Rectal smooth muscle tissue (tissue), 1 donor: Measurements from ENCODE around the gene MRPS14.

Source experiments
- H3K27ac ChIP-seq: one replicate; pipeline ENCODE4 v1.7.0; 2013; ENCODE audit warnings: low read depth, low read length, inconsistent platforms
- H3K27me3 ChIP-seq: one replicate; pipeline ENCODE4 v1.7.0; 2013; ENCODE audit warnings: low read length; ENCODE audit not compliant: control insufficient read depth, insufficient read depth
- H3K36me3 ChIP-seq: one replicate; pipeline ENCODE4 v1.7.0; 2013; ENCODE audit warnings: low read length; ENCODE audit not compliant: control insufficient read depth, insufficient read depth
- H3K4me1 ChIP-seq: one replicate; pipeline ENCODE4 v1.7.0; 2013; ENCODE audit warnings: low read length; ENCODE audit not compliant: control insufficient read depth, insufficient read depth
- H3K4me3 ChIP-seq: one replicate; pipeline ENCODE4 v1.7.0; 2013; ENCODE audit warnings: low read length
- H3K9ac ChIP-seq: one replicate; pipeline ENCODE4 v1.7.0; 2013; ENCODE audit warnings: low read length

Gene MRPS14

GRCh38 chr1:174995916-174996315, 27.3 kb downstream of the MRPS14 start:
- H3K27ac ChIP-seq: no peak overlapping the region
- H3K4me3 ChIP-seq: no peak overlapping the region
- no peak overlapping the region for H3K9ac ChIP-seq
- no peaks in the 10 kb centered on the region for H3K36me3 ChIP-seq
- H3K27me3 ChIP-seq: no peaks in the 10 kb centered on the region
- H3K4me1 ChIP-seq: no peaks in the 10 kb centered on the region

- H3K4me1 ChIP-seq: no peaks in the 10 kb centered on the region
- H3K27ac ChIP-seq: no peak overlapping the region
- no peaks in the 10 kb centered on the region for H3K27me3 ChIP-seq
- H3K4me3 ChIP-seq: no peak overlapping the region
- H3K36me3 ChIP-seq: no peaks in the 10 kb centered on the region
- H3K9ac ChIP-seq: no peak overlapping the region
These were observed 28.1 kb downstream of the MRPS14 start for GRCh38 chr1:174995121-174995520.

- no peaks in the 10 kb centered on the region for H3K36me3 ChIP-seq
- H3K27ac ChIP-seq: no peak overlapping the region
- no peaks in the 10 kb centered on the region for H3K27me3 ChIP-seq
- no peak overlapping the region for H3K9ac ChIP-seq
- H3K4me3 ChIP-seq: no peak overlapping the region
- H3K4me1 ChIP-seq: no peaks in the 10 kb centered on the region
These were observed 31.8 kb downstream of the MRPS14 start for GRCh38 chr1:174991473-174991872.

GRCh38 chr1:174990382-174990999, 32.7 kb downstream of the MRPS14 start:
- Histone ChIP-seq H3K4me1 (no peaks in the 10 kb centered on the region), H3K27ac (peak overlapping the region; percentile 80), H3K36me3 (no peaks in the 10 kb centered on the region), H3K27me3 (no peaks in the 10 kb centered on the region), H3K4me3 (peak overlapping the region; percentile 71), H3K9ac (no peak overlapping the region)

- Histone ChIP-seq H3K27me3 (no peaks in the 10 kb centered on the region), H3K9ac (no peak overlapping the region), H3K27ac (peak overlapping the region; percentile 49), H3K4me1 (no peaks in the 10 kb centered on the region), H3K36me3 (no peaks in the 10 kb centered on the region), H3K4me3 (no peak overlapping the region)
These were observed 33.5 kb downstream of the MRPS14 start for GRCh38 chr1:174989536-174990220.

GRCh38 chr1:174988986-174989385, 34.2 kb downstream of the MRPS14 start:
- H3K27me3 ChIP-seq: no peaks in the 10 kb centered on the region
- no peaks in the 10 kb centered on the region for H3K36me3 ChIP-seq
- no peak overlapping the region for H3K4me3 ChIP-seq
- H3K4me1 ChIP-seq: no peaks in the 10 kb centered on the region
- H3K9ac ChIP-seq: no peak overlapping the region
- no peak overlapping the region for H3K27ac ChIP-seq

- H3K4me3 ChIP-seq: no peak overlapping the region
- no peak overlapping the region for H3K27ac ChIP-seq
- no peaks in the 10 kb centered on the region for H3K4me1 ChIP-seq
- H3K9ac ChIP-seq: no peak overlapping the region
- H3K36me3 ChIP-seq: no peaks in the 10 kb centered on the region
- H3K27me3 ChIP-seq: no peaks in the 10 kb centered on the region
These were observed 34.7 kb downstream of the MRPS14 start for GRCh38 chr1:174988539-174988938.

- H3K9ac ChIP-seq: no peak overlapping the region
- no peak overlapping the region for H3K27ac ChIP-seq
- H3K4me1 ChIP-seq: no peaks in the 10 kb centered on the region
- peaks cover 2% of the 10 kb centered on the region for H3K36me3 ChIP-seq
- no peaks in the 10 kb centered on the region for H3K27me3 ChIP-seq
- no peak overlapping the region for H3K4me3 ChIP-seq
These were observed 38.3 kb downstream of the MRPS14 start for GRCh38 chr1:174984952-174985351.

GRCh38 chr1:174982971-174983689, 40.1 kb downstream of the MRPS14 start:
- no peak overlapping the region for H3K4me3 ChIP-seq
- no peaks in the 10 kb centered on the region for H3K27me3 ChIP-seq
- H3K9ac ChIP-seq: no peak overlapping the region
- peaks cover 2% of the 10 kb centered on the region for H3K36me3 ChIP-seq
- no peaks in the 10 kb centered on the region for H3K4me1 ChIP-seq
- H3K27ac ChIP-seq: no peak overlapping the region

GRCh38 chr1:174976436-174977108, 46.7 kb downstream of the MRPS14 start:
- H3K36me3 ChIP-seq: peaks cover 7% of the 10 kb centered on the region
- H3K27me3 ChIP-seq: no peaks in the 10 kb centered on the region
- no peak overlapping the region for H3K9ac ChIP-seq
- H3K27ac ChIP-seq: no peak overlapping the region
- H3K4me3 ChIP-seq: no peak overlapping the region
- peaks cover 7% of the 10 kb centered on the region for H3K4me1 ChIP-seq

- Histone ChIP-seq H3K36me3 (peaks cover 5% of the 10 kb centered on the region), H3K4me3 (no peak overlapping the region), H3K27ac (no peak overlapping the region)
These were observed 47.5 kb downstream of the MRPS14 start for GRCh38 chr1:174975764-174976163.

GRCh38 chr1:174974711-174975119, 48.5 kb downstream of the MRPS14 start:
- Histone ChIP-seq H3K36me3 (peaks cover 5% of the 10 kb centered on the region), H3K4me1 (peaks cover 7% of the 10 kb centered on the region), H3K27ac (no peak overlapping the region), H3K4me3 (no peak overlapping the region), H3K9ac (no peak overlapping the region), H3K27me3 (no peaks in the 10 kb centered on the region)

More at GRCh38 chr1:174975764-174976163, 47.5 kb downstream of the MRPS14 start:
- Histone ChIP-seq H3K9ac (no peak overlapping the region), H3K4me1 (peaks cover 7% of the 10 kb centered on the region), H3K27me3 (no peaks in the 10 kb centered on the region)
